HepG2 (cell line): ENCODE data around the gene TIGAR. TPM values are rescaled to one million over a fixed set of nuclear protein-coding genes. Genes with fewer than 3 reads are reported as not detected.

ENCODE experiments used
- ATAC-seq: fragments of 200-7000 bp; cut with Tn5 transposase; 3 replicates; pipeline ENCODE4 v1.9.1; 2020; ENCODE audit warnings: mild to moderate bottlenecking, moderate library complexity
- BruUV-seq: library from RNA; stranded (reverse); fragments of 400-500 nt; replicated peaks from 2 replicates; lab custom pipeline; 2021; lab: Mats Ljungman, UMichigan
- CTCF ChIA-PET: fragments of 300-600 bp; formaldehyde crosslinking; extraction: SDS; loops from one replicate; lab custom pipeline; 2021; ENCODE audit warnings: low total read pairs, inconsistent platforms, low intra/inter-chr PET ratio; lab: Yijun Ruan, JAX
- POLR2A ChIA-PET: fragments of 350-600 bp; sonication (Branson Sonifier 250); formaldehyde crosslinking; loops from one replicate; lab custom pipeline; 2020; ENCODE audit warnings: antibody characterized with exemption, inconsistent platforms; lab: Yijun Ruan, JAX
- DNase-seq: peaks from one replicate; pipeline ENCODE4 v3.0.0-alpha.2; 2015; ENCODE audit warnings: low spot score
- FAIRE-seq: peaks from 3 replicates; lab custom pipeline; 2011; peaks lifted over from hg19 to GRCh38; lab: Jason Lieb, UNC
- H2AFZ ChIP-seq: one replicate; pipeline ENCODE4 v1.6.1; 2011; ENCODE audit warnings: low read length, inconsistent platforms
- H3K27ac ChIP-seq: fragments of 300-600 bp; 3 replicates; pipeline ENCODE4 v1.8.0; 2011; ENCODE audit warnings: mixed run types, mild to moderate bottlenecking, mixed read lengths, low read length, inconsistent platforms; ENCODE audit not compliant: insufficient read depth; ENCODE audit errors: extremely low read length
- H3K27me3 ChIP-seq, 2 experiments: fragments of 200-600 bp in 1 of 2; 2 replicates in 1 of 2; 3 replicates in 1 of 2; pipeline versions ENCODE4 v1.6.0 to v1.8.0; 2011; ENCODE audit warnings: low read length in 2 of 2, mild to moderate bottlenecking in 2 of 2, moderate library complexity in 2 of 2, inconsistent platforms in 1 of 2; ENCODE audit not compliant: insufficient read depth in 2 of 2, control insufficient read depth in 1 of 2
- H3K36me3 ChIP-seq, 2 experiments: fragments of 200-600 bp in 1 of 2; replicated peaks in 1 of 2; 2 replicates in 1 of 2; 3 replicates in 1 of 2; pipeline versions ENCODE4 v1.5.1 to v1.8.0; 2011; ENCODE audit warnings: low read length in 2 of 2, inconsistent platforms in 1 of 2; ENCODE audit not compliant: insufficient read depth in 2 of 2, control insufficient read depth in 1 of 2
- H3K4me1 ChIP-seq: 2 replicates; pipeline ENCODE4 v1.5.1; 2012; ENCODE audit warnings: low read length, inconsistent platforms; ENCODE audit not compliant: insufficient read depth
- H3K4me2 ChIP-seq: 2 replicates; pipeline ENCODE4 v1.6.0; 2011; ENCODE audit warnings: low read depth, low read length, inconsistent platforms
- H3K4me3 ChIP-seq, 3 experiments: fragments of 200-600 bp in 1 of 3; sonication (generic), shearing (Covaris generic) in 1 of 3; replicated peaks in 1 of 3; 2 replicates each; pipeline ENCODE4 v1.5.1; 2011 to 2016; ENCODE audit warnings: low read length in 3 of 3, inconsistent platforms in 2 of 3, low read depth in 2 of 3, mild to moderate bottlenecking in 2 of 3, control low read depth in 1 of 3, mixed read lengths in 1 of 3; ENCODE audit not compliant: insufficient read depth in 1 of 3
- H3K79me2 ChIP-seq: one replicate; pipeline ENCODE4 v1.6.1; 2011; ENCODE audit warnings: low read length, inconsistent platforms; ENCODE audit not compliant: insufficient read depth
- H3K9ac ChIP-seq: 2 replicates; pipeline ENCODE4 v1.6.0; 2011; ENCODE audit warnings: mild to moderate bottlenecking, low read depth, low read length, inconsistent platforms; ENCODE audit not compliant: insufficient read depth
- H3K9me3 ChIP-seq: 2 replicates; pipeline ENCODE4 v1.5.1; 2012; ENCODE audit warnings: mild to moderate bottlenecking, low read length
- H4K20me1 ChIP-seq: 2 replicates; pipeline ENCODE4 v1.6.0; 2011; ENCODE audit warnings: inconsistent platforms, mild to moderate bottlenecking, low read length, moderate library complexity; ENCODE audit not compliant: insufficient read depth
- CTCF ChIP-seq: sonication (generic); formaldehyde crosslinking; IDR thresholded peaks from 2 replicates; pipeline ENCODE4 v1.5.0; 2020; ENCODE audit warnings: mild to moderate bottlenecking, missing genetic modification reagents, moderate library complexity
- HNF1B ChIP-seq: sonication (generic); formaldehyde crosslinking; IDR thresholded peaks from 2 replicates; pipeline ENCODE4 v1.5.1; 2020; ENCODE audit warnings: mild to moderate bottlenecking, moderate library complexity, missing genetic modification reagents
- HNRNPL ChIP-seq: fragments of 200-400 bp; formaldehyde crosslinking; IDR thresholded peaks from 2 replicates; pipeline ENCODE4 v1.6.1; 2017; ENCODE audit warnings: mild to moderate bottlenecking, low read depth, low read length
- KDM2A ChIP-seq: sonication (generic); formaldehyde crosslinking; IDR thresholded peaks from 2 replicates; pipeline ENCODE4 v1.4.0; 2020; ENCODE audit warnings: low read depth, missing genetic modification reagents, borderline replicate concordance
- LBX2 ChIP-seq: sonication (generic); formaldehyde crosslinking; IDR thresholded peaks from 2 replicates; pipeline ENCODE4 v1.5.0; 2020; ENCODE audit warnings: missing genetic modification reagents, mild to moderate bottlenecking, borderline replicate concordance
- MBNL3 ChIP-seq: fragments of 250-450 bp; sonication (Bioruptor Pico); conservative IDR thresholded peaks from 2 replicates; pipeline ENCODE4 v1.8.0; 2022; ENCODE audit warnings: mild to moderate bottlenecking, inconsistent platforms
- MIER2 ChIP-seq: IDR thresholded peaks from 2 replicates; pipeline ENCODE4 v1.6.1; 2016; ENCODE audit warnings: missing biosample characterization, missing genetic modification reagents
- MTA1 ChIP-seq: sonication (generic); formaldehyde crosslinking; IDR thresholded peaks from 2 replicates; pipeline ENCODE4 v1.4.0; 2020; ENCODE audit warnings: missing genetic modification reagents, mild to moderate bottlenecking, borderline replicate concordance
- RORA ChIP-seq: sonication (generic); formaldehyde crosslinking; IDR thresholded peaks from 2 replicates; pipeline ENCODE4 v1.5.0; 2020; ENCODE audit warnings: mild to moderate bottlenecking, missing genetic modification reagents, moderate library complexity
- SMC3 ChIP-seq: IDR thresholded peaks from 2 replicates; pipeline ENCODE4 v1.6.1; 2011; ENCODE audit warnings: low read length, improper control_type of control experiment
- ZFP41 ChIP-seq: sonication (generic); formaldehyde crosslinking; IDR thresholded peaks from 2 replicates; pipeline ENCODE4 v1.4.0; 2020; ENCODE audit warnings: mild to moderate bottlenecking, missing genetic modification reagents, borderline replicate concordance
- ZNF510 ChIP-seq: sonication (generic); formaldehyde crosslinking; IDR thresholded peaks from 2 replicates; pipeline ENCODE4 v1.4.0; 2020; ENCODE audit warnings: low read depth, mild to moderate bottlenecking, missing genetic modification reagents
- ZNF775 ChIP-seq: sonication (generic); formaldehyde crosslinking; IDR thresholded peaks from 2 replicates; pipeline ENCODE4 v1.4.0; 2020; ENCODE audit warnings: missing genetic modification reagents, mild to moderate bottlenecking, moderate library complexity, borderline replicate concordance
- WGBS: methylation state at CpG from one replicate; pipeline ENCODE4 v1.1.6; 2017; ENCODE audit warnings: low lambda C conversion rate; 5-methylcytosine and 5-hydroxymethylcytosine counted together
- in situ Hi-C: cut with HindIII; loops from 2 replicates; pipeline ENCODE4 v1.10.0; 2017; ENCODE audit warnings: low pct_unique_long_range_greater_than_20kb; ENCODE audit not compliant: extremely low pct_ligation_motif_present
- intact Hi-C: fragments of 100-400 bp; cut with micrococcal nuclease; formaldehyde crosslinking; loops from one replicate; pipeline ENCODE4 v1.10.0; 2022; ENCODE audit not compliant: unreplicated experiment
- polyA plus RNA-seq, 8 experiments: library from polyadenylated mRNA; depleted of rRNA in 3 of 8; stranded (reverse) in 7 of 8; unstranded in 1 of 8; fragments of >200 nt; fragmentation: Illumina TruSeq in 4 of 8; extraction: Trizol in 4 of 8; gene quantifications; 2 replicates each; pipeline versions ENCODE4 v1.2.1 to v1.2.3, GENCODE V29; 2011 to 2016; ENCODE audit warnings: low read depth in 4 of 8, missing spikeins in 1 of 8, mixed read lengths in 1 of 8; ENCODE audit not compliant: insufficient read depth in 1 of 8
- total RNA-seq, 5 experiments: library from RNA; depleted of rRNA; stranded (reverse); fragments of >200 nt; fragmentation: Illumina TruSeq; extraction: Trizol; gene quantifications; 2 replicates each; pipeline ENCODE4 v1.2.3, GENCODE V29; 2016; ENCODE audit warnings: low read depth in 1 of 5

The TIGAR gene
- total and polyA plus RNA-seq, 2 of the 13 experiments (the other 11 are each of a cell fraction or from before 2014, with no cell fraction given): 2.6 to 21.8 TPM

GRCh38 chr12:4388662-4389061 lies 67.6 kb downstream of the TIGAR start:
- no peaks in the 10 kb centered on the region for H3K79me2 ChIP-seq
- CTCF ChIA-PET: no interaction called here
- no peak overlapping the region for H3K27ac ChIP-seq
- H3K4me1 ChIP-seq: no peaks in the 10 kb centered on the region
- H3K9ac ChIP-seq: no peak overlapping the region
- H2AFZ ChIP-seq: no peak overlapping the region
- no peaks in the 10 kb centered on the region for H3K9me3 ChIP-seq
- WGBS: 25% methylated on average over 2 of the region's 2 CpGs
- no peak overlapping the region for H3K4me2 ChIP-seq
- intact Hi-C loops: no loop called here
- DNase-seq (no peak), ATAC-seq (no peak), FAIRE-seq (no peak)
- no peaks in the 10 kb centered on the region for H3K36me3 ChIP-seq
- no peaks in the 10 kb centered on the region for H4K20me1 ChIP-seq
- POLR2A ChIA-PET: no interaction called here
- H3K4me3 ChIP-seq: no peak overlapping the region
- no peak for TF ChIP-seq HNF1B (CRISPR knock-in tag)
- TF ChIP-seq SMC3: no peak
- TF ChIP-seq ZFP41 (CRISPR knock-in tag): no peak
- TF ChIP-seq ZNF775 (CRISPR knock-in tag): no peak
- no peak for TF ChIP-seq MTA1
- TF ChIP-seq HNRNPL: no peak
- H3K27me3 ChIP-seq: peaks cover 0 to 23% of the 10 kb centered on the region in 2 experiments; a peak in 4 of 5 replicates
- no TSS peak for BruUV-seq
- in situ Hi-C loops: no loop called here

- no TSS peak for BruUV-seq
- Histone ChIP-seq H3K9me3 (no peaks in the 10 kb centered on the region), H3K79me2 (no peaks in the 10 kb centered on the region), H3K27ac (no peak overlapping the region), H3K4me1 (no peaks in the 10 kb centered on the region), H3K27me3 (peaks cover 0 to 36% of the 10 kb centered on the region in 2 experiments), H4K20me1 (no peaks in the 10 kb centered on the region), H3K9ac (no peak overlapping the region), H3K36me3 (no peaks in the 10 kb centered on the region), H3K4me3 (no peak overlapping the region), H3K4me2 (no peak overlapping the region), H2AFZ (no peak overlapping the region)
- ATAC-seq (no peak), FAIRE-seq (no peak), DNase-seq (no peak)
- ChIA-PET CTCF (no interaction called here), POLR2A (no interaction called here)
- intact Hi-C loops: no loop called here
- WGBS: 4% methylated on average over 8 of the region's 15 CpGs
- in situ Hi-C loops: no loop called here
- no peak for TF ChIP-seq CTCF (CRISPR knock-in tag)
- no peak for TF ChIP-seq ZNF510 (CRISPR knock-in tag)
- no peak for TF ChIP-seq RORA
- TF ChIP-seq MBNL3 (CRISPR knock-in tag): no peak
- no peak for TF ChIP-seq KDM2A (CRISPR knock-in tag)
- TF ChIP-seq LBX2: no peak
- no peak for TF ChIP-seq MIER2 (CRISPR knock-in tag)
Observed at GRCh38 chr12:4392223-4392742, 71.3 kb downstream of the TIGAR start.
